H1 (cell line): ENCODE results near the gene NARS2. TPM values are rescaled to one million over a fixed set of nuclear protein-coding genes. Genes with fewer than 3 reads are reported as not detected.

Experiments used
- CTCF ChIA-PET: fragments of 300-600 bp; sonication (Branson Sonifier 250); formaldehyde crosslinking; loops from one replicate; lab custom pipeline; 2021; ENCODE audit not compliant: partially characterized antibody; lab: Charles Lee
- POLR2A ChIA-PET: fragments of 300-600 bp; sonication (Branson Sonifier 250); formaldehyde crosslinking; loops from one replicate; lab custom pipeline; 2021; ENCODE audit warnings: inconsistent platforms; ENCODE audit not compliant: partially characterized antibody; lab: Charles Lee
- DNase-seq, 2 experiments: peaks; one replicate each; pipeline versions ENCODE4 v3.0.0 to v3.0.0-alpha.2; 2010 to 2022; ENCODE audit warnings: low spot score in 2 of 2, low read depth in 1 of 2, mixed read lengths in 1 of 2
- FAIRE-seq: peaks from 2 replicates; lab custom pipeline; 2011; peaks lifted over from hg19 to GRCh38; lab: Jason Lieb, UNC
- H2AFZ ChIP-seq: 2 replicates; pipeline ENCODE4 v1.8.1; 2012; ENCODE audit warnings: low read length, inconsistent platforms
- H2AK5ac ChIP-seq: 2 replicates; pipeline ENCODE4 v1.6.1; 2013; ENCODE audit warnings: low read depth, low read length
- H2BK120ac ChIP-seq: replicated peaks from 2 replicates; pipeline ENCODE3; 2013; ENCODE audit warnings: low read depth, low read length, inconsistent platforms
- H2BK12ac ChIP-seq: 2 replicates; pipeline ENCODE4 v1.6.1; 2013; ENCODE audit warnings: low read depth, low read length
- H2BK15ac ChIP-seq: 2 replicates; pipeline ENCODE4 v1.6.1; 2013; ENCODE audit warnings: low read length
- H2BK20ac ChIP-seq: 2 replicates; pipeline ENCODE4 v1.6.1; 2013; ENCODE audit warnings: low read length
- H2BK5ac ChIP-seq: 2 replicates; pipeline ENCODE4 v1.6.1; 2013; ENCODE audit warnings: low read depth, low read length
- H3K14ac ChIP-seq: 2 replicates; pipeline ENCODE4 v1.6.1; 2013; ENCODE audit warnings: inconsistent platforms; ENCODE audit not compliant: insufficient read length
- H3K18ac ChIP-seq: 2 replicates; pipeline ENCODE4 v1.6.1; 2013; ENCODE audit warnings: low read length; ENCODE audit errors: extremely low read depth
- H3K23ac ChIP-seq: 2 replicates; pipeline ENCODE4 v1.6.1; 2013; ENCODE audit warnings: inconsistent platforms; ENCODE audit not compliant: insufficient read length
- H3K23me2 ChIP-seq: 2 replicates; pipeline ENCODE4 v1.6.1; 2013; ENCODE audit warnings: low read depth, low read length
- H3K27ac ChIP-seq: 2 replicates; pipeline ENCODE4 v1.6.1; 2011; ENCODE audit warnings: low read depth, low read length, inconsistent platforms
- H3K27me3 ChIP-seq, 4 experiments: replicated peaks in 1 of 4; 1 replicate in 1 of 4; 2 replicates in 3 of 4; pipeline versions ENCODE4 v1.6.1 to v1.8.1; 2011 to 2013; ENCODE audit warnings: low read length in 3 of 4, mild to moderate bottlenecking in 3 of 4, inconsistent platforms in 2 of 4, mixed read lengths in 2 of 4, moderate library complexity in 1 of 4; ENCODE audit not compliant: control insufficient read depth in 3 of 4, insufficient read depth in 3 of 4; ENCODE audit errors: extremely low read depth in 1 of 4
- H3K36me3 ChIP-seq, 4 experiments: 2 replicates each; pipeline versions ENCODE4 v1.6.1 to v1.8.1; 2011 to 2013; ENCODE audit warnings: mild to moderate bottlenecking in 4 of 4, low read length in 3 of 4, moderate library complexity in 2 of 4, control low read depth in 1 of 4, inconsistent platforms in 1 of 4; ENCODE audit not compliant: insufficient read depth in 4 of 4, control insufficient read depth in 2 of 4
- H3K4ac ChIP-seq: replicated peaks from 2 replicates; pipeline ENCODE3; 2013; ENCODE audit warnings: low read length, low read depth, mixed read lengths, inconsistent platforms; ENCODE audit not compliant: insufficient read length
- H3K4me1 ChIP-seq, 4 experiments: replicated peaks in 1 of 4; 1 replicate in 1 of 4; 2 replicates in 3 of 4; pipeline versions ENCODE4 v1.6.1 to v1.8.1; 2011 to 2013; ENCODE audit warnings: low read length in 3 of 4, inconsistent platforms in 2 of 4, mixed read lengths in 1 of 4; ENCODE audit not compliant: insufficient read depth in 4 of 4, control insufficient read depth in 3 of 4
- H3K4me2 ChIP-seq, 2 experiments: 2 replicates each; pipeline versions ENCODE4 v1.6.1 to v1.8.1; 2011 to 2013; ENCODE audit warnings: low read depth in 2 of 2, low read length in 2 of 2, control low read depth in 1 of 2, inconsistent platforms in 1 of 2, mild to moderate bottlenecking in 1 of 2; ENCODE audit not compliant: insufficient read depth in 1 of 2
- H3K4me3 ChIP-seq, 4 experiments: fragments of 200-600, 300-600 bp in 1 of 4; sonication (generic), shearing (Covaris generic), sonication (Bioruptor Twin) in 1 of 4; 2 replicates each; pipeline versions ENCODE4 v1.5.1 to v1.8.1; 2011 to 2016; ENCODE audit warnings: low read length in 4 of 4, low read depth in 3 of 4, control low read depth in 2 of 4, inconsistent platforms in 2 of 4, mild to moderate bottlenecking in 2 of 4, mixed read lengths in 1 of 4, moderate library complexity in 1 of 4; ENCODE audit not compliant: insufficient read depth in 2 of 4; ENCODE audit errors: extremely low read depth in 1 of 4
- H3K56ac ChIP-seq: replicated peaks from 2 replicates; pipeline ENCODE3; 2013; ENCODE audit warnings: low read depth, mild to moderate bottlenecking, mixed read lengths, low read length, inconsistent platforms; ENCODE audit not compliant: insufficient read length
- H3K79me1 ChIP-seq: 2 replicates; pipeline ENCODE4 v1.6.1; 2013; ENCODE audit warnings: low read depth, low read length, control low read depth
- H3K79me2 ChIP-seq, 2 experiments: 2 replicates each; pipeline versions ENCODE4 v1.6.1 to v1.8.1; 2012 to 2013; ENCODE audit warnings: low read length in 2 of 2, mild to moderate bottlenecking in 2 of 2, inconsistent platforms in 1 of 2; ENCODE audit not compliant: insufficient read depth in 2 of 2, control insufficient read depth in 1 of 2
- H3K9ac ChIP-seq, 4 experiments: replicated peaks in 1 of 4; 1 replicate in 1 of 4; 2 replicates in 3 of 4; pipeline versions ENCODE4 v1.6.1 to v1.8.1; 2011 to 2013; ENCODE audit warnings: low read depth in 3 of 4, low read length in 3 of 4, control low read depth in 2 of 4, mild to moderate bottlenecking in 2 of 4, moderate library complexity in 2 of 4, inconsistent platforms in 1 of 4; ENCODE audit errors: extremely low read depth in 1 of 4
- H3K9me3 ChIP-seq, 2 experiments: 2 replicates each; pipeline versions ENCODE4 v1.6.1 to v1.8.1; 2012 to 2013; ENCODE audit warnings: mild to moderate bottlenecking in 2 of 2, moderate library complexity in 2 of 2, control low read depth in 1 of 2, inconsistent platforms in 1 of 2, low read depth in 1 of 2, low read length in 1 of 2, mixed read lengths in 1 of 2; ENCODE audit not compliant: insufficient read depth in 2 of 2
- H4K20me1 ChIP-seq, 2 experiments: replicated peaks in 1 of 2; 2 replicates each; pipeline versions ENCODE3 to v1.8.1; 2011 to 2013; ENCODE audit warnings: inconsistent platforms in 2 of 2, low read length in 2 of 2, mild to moderate bottlenecking in 1 of 2; ENCODE audit not compliant: insufficient read depth in 2 of 2, control insufficient read depth in 1 of 2
- H4K5ac ChIP-seq: 2 replicates; pipeline ENCODE4 v1.6.1; 2013; ENCODE audit warnings: low read length, low read depth, mixed read lengths, inconsistent platforms; ENCODE audit not compliant: insufficient read length
- H4K8ac ChIP-seq: 2 replicates; pipeline ENCODE4 v1.8.0; 2013; ENCODE audit warnings: mild to moderate bottlenecking, moderate library complexity, low read length, inconsistent platforms; ENCODE audit not compliant: insufficient read depth; ENCODE audit errors: extremely low read depth
- H4K91ac ChIP-seq: replicated peaks from 2 replicates; pipeline ENCODE3; 2013; ENCODE audit warnings: low read length, mixed read lengths, inconsistent platforms; ENCODE audit not compliant: insufficient read length
- CBX5 ChIP-seq: fragments of 300-800, 300-1000 bp; sonication (generic); IDR thresholded peaks from 2 replicates; pipeline ENCODE4 v1.7.1; 2016; ENCODE audit warnings: antibody characterized with exemption, low read length, low read depth
- CREB1 ChIP-seq: IDR thresholded peaks from 2 replicates; pipeline ENCODE4 v1.6.1; 2012; ENCODE audit warnings: inconsistent platforms
- FOSL1 ChIP-seq: IDR thresholded peaks from 2 replicates; pipeline ENCODE4 v1.6.1; 2011; ENCODE audit warnings: mild to moderate bottlenecking, low read depth, low read length, moderate library complexity; ENCODE audit not compliant: insufficient read depth
- SIN3A ChIP-seq, 2 experiments: IDR thresholded peaks in 1 of 2; conservative IDR thresholded peaks in 1 of 2; 2 replicates each; pipeline ENCODE4 v1.6.1; 2011 to 2012; ENCODE audit warnings: low read length in 2 of 2, improper control_type of control experiment in 1 of 2, low read depth in 1 of 2, mild to moderate bottlenecking in 1 of 2
- SP2 ChIP-seq: IDR thresholded peaks from 2 replicates; pipeline ENCODE4 v1.6.1; 2012; ENCODE audit warnings: mild to moderate bottlenecking, low read length, inconsistent platforms
- TAF7 ChIP-seq: optimal IDR thresholded peaks from 2 replicates; pipeline ENCODE3; 2011; ENCODE audit warnings: low read depth, mild to moderate bottlenecking, inconsistent platforms, low read length, moderate library complexity, borderline replicate concordance
- WGBS, 2 experiments: shearing (Covaris generic) in 1 of 2; methylation state at CpG; one replicate each; pipeline versions ENCODE4 v1.1.6 to v1.1.7; 2013 to 2015; ENCODE audit warnings: low lambda C conversion rate in 2 of 2, mixed read lengths in 2 of 2, inconsistent platforms in 1 of 2, low coverage in 1 of 2, missing lambda C conversion rate in 1 of 2; ENCODE audit not compliant: insufficient replicate concordance in 2 of 2, insufficient coverage in 1 of 2, insufficient read length in 1 of 2; ENCODE audit errors: extremely low coverage in 1 of 2, missing lambda C conversion rate in 1 of 2; 5-methylcytosine and 5-hydroxymethylcytosine counted together
- polyA plus RNA-seq, 7 experiments: library from polyadenylated mRNA; depleted of rRNA in 3 of 7; stranded (reverse) in 5 of 7; unstranded in 2 of 7; fragments of >200 nt in 5 of 7; fragments of 200-250 nt in 2 of 7; gene quantifications; 1 replicate in 5 of 7; 2 replicates in 1 of 7; 4 replicates in 1 of 7; pipeline versions ENCODE4 v1.2.1 to v1.2.3, GENCODE V29; 2011 to 2013; ENCODE audit warnings: missing spikeins in 2 of 7, mixed read lengths in 2 of 7
- total RNA-seq: library from RNA; stranded (reverse); fragmentation: NEBNext Ultra II Directional; extraction: Animal tissue kit (Norgen Biotek cat#: 25700); gene quantifications from 2 replicates; pipeline ENCODE4 v1.2.1, GENCODE V29; 2021

The NARS2 gene
- total and polyA plus RNA-seq, 2 of the 8 experiments (the other 6 are each of a cell fraction or from before 2014, with no cell fraction given), result 26.2 to 51.6 TPM

- peaks cover 2% of the 10 kb centered on the region; the same call in 1 of the 2 replicates for H3K23me2 ChIP-seq
- no peaks in the 10 kb centered on the region for H4K20me1 ChIP-seq
- no peak overlapping the region for H3K18ac ChIP-seq
- H2BK15ac ChIP-seq, result no peak overlapping the region
- WGBS, 2 experiments, result 97% methylated on average over 3 of the region's 3 CpGs; no CpG with 5 or more reads in 1 of the 2 experiments
- H3K27me3 ChIP-seq, result no peaks in the 10 kb centered on the region
- H2BK120ac ChIP-seq, result no peak overlapping the region
- no peaks in the 10 kb centered on the region for H3K9me3 ChIP-seq
- TF ChIP-seq TAF7 (no peak), FOSL1 (no peak), CREB1 (no peak), CBX5 (no peak), SIN3A (conservative IDR thresholded peaks at IDR 0.05 in 1 of 2, IDR thresholded peaks at IDR 0.05 in 1 of 2; ENCODE audit: low read depth in 1 of 2, low read length in 2 of 2) (no peak), SP2 (no peak)
- TF ChIP-seq, all 59 proteins: peak for 0
- no peak overlapping the region for H4K91ac ChIP-seq
- ChIA-PET POLR2A (interaction anchor here (5.9 kb wide), 1 partner anchor 11 kb away, joined by 33 read pairs; the partner anchor contains the start of gene GAB2), CTCF (interaction anchor here (0.8 to 6.4 kb wide), 7 partner anchors 8 to 201 kb away, joined by 3 to 87 read pairs (median 9); partner anchors contain the start of gene GAB2)
- no peak overlapping the region for H2BK5ac ChIP-seq
- peaks cover 0 to 10% (median 4%) of the 10 kb centered on the region in 4 experiments; a peak in 3 of 7 replicates for H3K4me1 ChIP-seq
- H2BK20ac ChIP-seq, result no peak overlapping the region
- H2AFZ ChIP-seq, result no peak overlapping the region
- no peak overlapping the region for H4K5ac ChIP-seq
- no peak overlapping the region for H4K8ac ChIP-seq
- H3K4ac ChIP-seq, result no peak overlapping the region
- H2AK5ac ChIP-seq, result no peak overlapping the region
- H3K9ac ChIP-seq, result no peak overlapping the region
- no peak overlapping the region for H3K27ac ChIP-seq
- no peak for DNase-seq
- no peak overlapping the region for H3K4me3 ChIP-seq
- no peak overlapping the region for H2BK12ac ChIP-seq
- no peaks in the 10 kb centered on the region; a peak in 1 of 8 replicates for H3K36me3 ChIP-seq
- H3K23ac ChIP-seq, result peak overlapping the region; percentile 40
- no peak overlapping the region for H3K56ac ChIP-seq
- no peaks in the 10 kb centered on the region for H3K79me2 ChIP-seq
- H3K14ac ChIP-seq, result no peak overlapping the region
- no peaks in the 10 kb centered on the region for H3K79me1 ChIP-seq
- no peak overlapping the region for H3K4me2 ChIP-seq
- FAIRE-seq, result no peak
Observed at GRCh38 chr11:78428773-78429172, 145.9 kb downstream of the NARS2 start.
